Measurements from ENCODE around the gene HCN2.

Gene HCN2

GRCh38 chr19:589693-590395, at the start of gene HCN2:
Gene HCN2 (plus strand): TSS chr19:589881. CDS start chr19:589946, 65 bp downstream.
- DNase-seq = no peak

DNA sequence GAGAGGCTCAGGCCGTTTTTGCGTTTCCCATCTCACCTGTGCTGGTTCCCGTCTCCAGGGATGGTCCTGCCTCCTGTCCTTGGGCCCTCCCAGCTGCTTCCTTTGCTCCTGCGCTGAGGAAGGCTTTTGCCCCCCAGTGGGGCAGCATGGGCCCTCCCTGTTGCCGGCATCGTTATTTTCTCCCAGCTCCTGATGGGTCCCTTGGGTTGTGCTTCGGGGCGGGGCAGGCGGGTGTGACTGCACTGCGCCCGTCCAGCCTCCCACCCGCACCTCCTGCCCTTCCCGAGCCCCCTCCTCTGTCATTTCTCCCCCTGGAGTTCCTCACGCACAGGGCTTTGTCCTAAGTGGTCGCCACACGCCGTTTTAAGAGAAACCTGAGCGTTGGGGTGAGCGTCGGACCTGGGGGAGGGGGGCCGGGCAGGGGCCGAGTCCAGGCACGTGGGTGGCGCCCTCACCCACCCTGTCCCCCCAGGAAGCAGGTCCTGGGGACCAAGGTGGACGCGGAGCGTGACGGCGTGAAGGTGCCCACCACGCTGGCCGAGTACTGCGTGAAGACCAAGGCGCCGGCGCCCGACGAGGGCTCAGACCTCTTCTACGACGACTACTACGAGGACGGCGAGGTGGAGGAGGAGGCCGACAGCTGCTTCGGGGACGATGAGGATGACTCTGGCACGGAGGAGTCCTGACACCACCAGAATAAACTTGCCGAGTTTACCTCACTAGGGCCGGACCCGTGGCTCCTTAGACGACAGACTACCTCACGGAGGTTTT, 48.6 kb upstream of the HCN2 start:
- DNase-seq = no peak

GRCh38 chr19:541699-542098, 48.0 kb upstream of the HCN2 start:
- no peak for DNase-seq

DNA sequence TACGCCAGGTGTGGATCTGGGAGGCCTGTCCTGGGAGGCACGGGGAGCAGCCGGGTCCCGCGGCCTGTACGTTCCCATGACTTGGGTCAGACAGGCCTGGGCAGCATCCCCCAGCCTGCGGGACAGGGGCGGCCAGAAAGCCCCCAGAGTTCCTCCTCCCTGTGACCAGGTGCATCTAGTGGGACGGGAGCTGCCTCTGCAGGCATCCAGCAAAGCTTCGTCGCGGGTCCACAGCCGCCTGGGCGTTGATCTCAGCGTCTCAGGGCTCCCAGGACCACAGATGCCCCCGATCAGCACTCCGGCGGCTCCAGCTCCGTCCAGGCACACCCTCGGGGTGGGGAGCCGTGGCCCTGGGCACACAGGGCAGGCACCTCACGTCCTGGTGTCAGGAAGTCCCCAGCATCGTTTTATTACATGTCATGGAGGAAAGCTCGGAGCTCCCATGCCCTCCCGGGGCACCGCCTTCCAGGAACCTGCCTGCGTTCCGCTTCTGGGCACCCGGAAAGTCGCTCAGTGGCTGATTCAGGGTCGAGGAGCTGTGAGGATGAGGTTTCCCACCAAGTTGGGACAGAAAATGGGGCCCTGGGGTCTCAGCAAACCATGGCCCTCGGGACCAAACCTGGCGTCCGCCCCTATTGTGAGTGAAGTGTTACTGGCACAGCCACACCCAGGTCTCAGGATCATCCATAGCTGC, 47.4 kb upstream of the HCN2 start:
- DNase-seq = no peak

DNA sequence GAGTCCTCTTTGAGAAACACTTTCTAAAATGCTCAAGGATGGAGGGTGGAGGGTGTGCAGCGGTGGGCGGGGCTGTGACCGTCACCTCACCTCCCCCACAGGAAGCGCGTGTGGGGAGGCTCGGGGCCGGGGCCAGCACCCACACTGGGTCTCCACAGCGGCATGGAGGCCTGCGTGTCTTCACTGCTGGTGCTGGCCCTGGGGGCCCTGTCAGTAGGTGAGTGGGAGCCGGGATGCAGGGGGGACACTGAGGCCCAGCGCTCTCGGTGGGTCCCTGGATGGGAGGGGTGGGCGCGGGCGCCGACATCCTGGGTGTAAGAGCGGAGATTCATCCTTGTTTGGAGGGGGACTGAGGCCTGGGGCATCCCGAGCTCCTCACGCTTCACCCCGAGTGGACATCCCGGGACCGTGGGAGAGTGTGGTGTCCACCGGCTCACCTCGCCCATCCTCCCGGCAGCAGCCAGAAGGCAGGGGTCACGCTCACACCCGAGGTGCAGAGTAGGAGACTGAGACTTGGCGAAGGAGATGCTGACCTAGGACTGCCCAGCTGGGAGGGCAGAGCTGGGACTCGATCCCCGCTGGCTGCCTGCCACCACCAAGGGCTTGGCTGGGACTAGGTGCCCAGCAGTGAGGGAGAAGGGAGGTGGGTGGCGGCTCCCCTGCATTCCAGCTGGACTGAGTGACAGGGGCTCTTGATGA, 45.6 kb upstream of the HCN2 start, which contains the start of gene GZMM:
Gene GZMM (plus strand): TSS at position 144 of the 699 bp plus-strand sequence. CDS start 19 bp downstream, at position 163.
- no peak for DNase-seq

- no peak for DNase-seq
Observed at GRCh38 chr19:547117-547516, 42.6 kb upstream of the HCN2 start.

DNA sequence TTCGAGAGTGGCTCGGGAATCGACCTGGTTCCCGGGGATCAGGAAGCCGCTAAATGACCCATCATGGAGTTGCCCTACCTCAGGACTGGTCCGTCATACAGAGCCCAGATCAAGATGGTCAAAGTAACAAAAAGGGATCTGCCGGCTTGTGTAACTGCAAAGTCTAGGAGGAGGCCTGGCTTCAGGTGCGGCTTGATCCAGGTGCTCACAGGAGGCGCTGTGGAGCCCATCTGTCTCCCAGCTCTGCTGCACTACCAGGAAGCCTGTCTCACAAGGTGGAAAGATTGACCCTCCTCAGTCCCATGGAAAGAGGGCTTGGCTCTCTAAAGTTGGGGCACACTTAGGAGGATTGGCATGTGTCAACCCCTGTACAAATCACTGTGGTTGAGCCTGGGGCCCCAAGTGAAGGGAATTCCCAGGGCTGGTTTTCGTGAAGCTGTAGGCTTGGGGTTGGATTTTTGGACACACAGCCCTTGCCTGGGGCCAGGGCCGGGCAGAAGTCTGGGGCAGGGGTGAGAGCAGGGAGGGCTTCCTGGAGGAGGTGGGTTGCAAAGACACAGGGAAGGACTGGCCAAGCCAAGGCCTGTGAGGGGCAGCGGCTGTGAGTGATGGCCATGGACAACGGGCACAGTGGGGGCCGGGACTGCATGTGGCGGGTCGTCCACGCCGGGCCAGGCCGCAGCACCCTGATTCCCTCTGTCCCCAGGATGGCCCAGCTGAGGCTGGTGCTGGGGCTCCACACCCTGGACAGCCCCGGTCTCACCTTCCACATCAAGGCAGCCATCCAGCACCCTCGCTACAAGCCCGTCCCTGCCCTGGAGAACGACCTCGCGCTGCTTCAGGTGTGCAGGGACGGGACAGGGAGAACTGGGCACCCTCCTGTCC, 41.6 kb upstream of the HCN2 start:
- DNase-seq = no peak

GRCh38 chr19:548886-549830, 40.5 kb upstream of the HCN2 start:
- no peak for DNase-seq

DNA sequence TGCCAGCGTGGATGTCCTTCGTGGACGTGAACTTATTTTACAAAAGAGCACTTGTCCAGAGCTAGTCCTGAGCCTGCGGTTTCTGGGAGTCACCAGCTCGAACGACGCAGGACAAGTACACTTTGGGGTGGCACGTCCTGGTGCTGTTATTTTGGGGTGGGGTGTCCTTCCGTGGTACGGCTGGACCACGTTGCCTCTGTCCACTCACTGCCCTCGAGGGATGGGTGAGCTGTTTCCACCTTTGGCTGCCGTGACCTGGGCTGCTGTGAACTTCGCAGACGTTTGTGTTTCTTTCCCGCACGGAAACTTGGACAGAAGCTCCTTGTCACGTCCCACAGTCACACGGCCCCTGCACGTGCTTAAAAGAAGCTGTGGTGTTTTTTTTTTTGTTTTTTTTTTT, 34.9 kb upstream of the HCN2 start:
- DNase-seq = no peak

DNA sequence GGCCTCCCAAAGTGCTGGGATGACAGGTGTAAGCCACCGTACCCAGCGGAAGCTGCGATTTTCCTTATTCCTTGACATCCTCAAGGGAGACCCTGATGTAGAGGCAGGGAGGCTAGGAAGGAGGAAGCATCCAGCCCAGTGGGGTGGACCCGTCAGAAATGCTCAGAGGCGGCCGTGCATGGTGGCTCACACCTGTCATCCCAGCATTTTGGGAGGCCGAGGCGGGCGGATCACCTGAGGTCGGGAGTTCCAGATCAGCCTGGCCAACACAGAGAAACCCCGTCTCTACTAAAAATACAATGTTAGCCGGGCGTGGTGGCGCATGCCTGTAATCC, 34.2 kb upstream of the HCN2 start:
- no peak for DNase-seq

DNA sequence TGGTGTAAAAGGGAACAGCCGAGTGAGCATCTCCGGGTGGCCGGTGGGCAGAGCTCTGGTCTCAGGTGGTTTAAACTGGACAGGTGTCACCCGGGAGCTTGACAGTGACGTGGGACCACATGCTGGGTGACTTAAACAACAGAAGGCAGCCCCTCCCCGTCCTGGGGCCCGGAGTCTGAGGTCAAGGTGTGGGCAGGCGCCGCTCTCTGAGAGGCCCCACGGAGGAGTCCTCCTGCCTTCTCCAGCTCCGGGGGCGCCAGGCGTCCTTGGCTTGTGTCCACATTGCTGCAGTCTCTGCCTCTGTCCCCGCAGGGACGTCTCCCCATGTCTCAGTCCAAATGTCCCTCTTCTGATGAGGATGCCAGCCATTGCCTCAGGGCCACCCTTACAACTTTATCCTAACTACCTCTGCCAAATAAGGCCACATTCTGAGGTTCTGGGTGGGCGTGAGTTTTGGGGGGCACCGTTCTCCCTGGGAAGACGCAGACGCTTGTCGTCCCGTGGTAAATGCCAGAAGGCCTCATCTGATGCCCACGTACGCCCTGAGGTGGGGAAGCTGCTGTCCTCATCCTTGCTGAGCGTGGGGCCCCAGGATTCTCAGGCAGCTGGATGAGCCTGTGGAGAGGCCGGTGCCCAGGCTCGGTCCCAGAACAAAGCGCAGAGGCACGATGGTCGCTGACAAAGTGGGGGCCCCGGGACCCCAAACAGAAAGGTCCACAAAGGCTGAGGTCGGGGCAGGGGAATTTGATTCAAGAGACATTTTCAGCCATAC, 32.9 kb upstream of the HCN2 start:
- no peak for DNase-seq

DNA sequence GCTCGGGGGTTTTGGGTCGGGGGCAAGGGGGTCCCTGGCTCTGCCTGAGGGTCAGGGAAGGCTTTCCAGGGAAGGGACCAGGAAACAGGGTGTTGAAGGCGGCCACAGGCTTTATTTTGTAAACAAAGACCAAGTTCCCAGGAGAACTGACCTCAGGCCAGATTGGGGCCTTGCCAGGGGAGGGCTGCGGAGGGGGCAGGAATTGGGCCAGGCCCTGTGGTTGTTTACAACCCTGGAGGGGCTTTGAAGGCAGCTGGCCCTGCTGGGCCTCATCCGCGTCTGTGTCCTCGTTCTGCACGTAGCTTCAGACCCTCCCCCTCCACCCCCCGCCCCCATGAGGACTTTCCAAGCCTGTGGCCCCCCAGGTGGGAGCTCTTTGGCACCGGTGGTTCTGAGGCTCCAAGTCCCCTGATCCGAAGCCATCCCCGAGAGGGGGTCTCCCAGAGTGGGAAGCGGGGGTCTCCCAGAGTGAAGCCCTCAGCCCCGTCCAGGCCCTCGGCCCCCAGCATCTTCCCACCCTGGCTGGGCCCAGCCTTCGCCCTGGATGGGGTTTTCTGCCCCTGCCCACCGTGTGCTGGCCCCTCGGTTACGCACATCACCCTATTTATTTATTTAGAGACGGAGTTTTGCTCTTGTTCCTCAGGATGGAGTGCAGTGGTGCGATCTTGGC, 30.8 kb upstream of the HCN2 start:
- no peak for DNase-seq

DNA sequence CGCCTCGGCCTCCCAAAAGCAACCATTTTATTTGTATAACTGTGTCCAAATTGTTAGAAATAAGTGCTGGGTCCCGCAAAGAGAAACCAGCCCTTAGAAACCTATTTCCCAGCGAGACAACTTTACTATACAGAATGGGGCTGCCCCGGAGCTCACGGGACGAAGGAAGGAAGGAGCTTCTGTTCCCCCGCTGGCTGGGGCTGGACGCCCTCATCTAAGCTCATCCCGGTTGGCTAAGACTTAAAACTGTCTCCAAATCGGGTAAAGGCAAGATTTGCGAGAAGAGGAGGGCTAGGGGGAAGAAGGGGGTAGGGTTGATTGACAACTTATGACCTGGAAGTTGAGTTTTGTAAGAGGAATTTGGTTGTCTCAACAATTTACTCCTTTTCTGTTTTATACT, 29.6 kb upstream of the HCN2 start:
- no peak for DNase-seq

GRCh38 chr19:566403-566802, 23.3 kb upstream of the HCN2 start:
- DNase-seq = no peak

GRCh38 chr19:566844-567243, 22.8 kb upstream of the HCN2 start:
- no peak for DNase-seq

GRCh38 chr19:567296-567900, 22.3 kb upstream of the HCN2 start:
- DNase-seq = no peak

GRCh38 chr19:570251-570686, 19.4 kb upstream of the HCN2 start:
- no peak for DNase-seq

GRCh38 chr19:570937-571565, 18.6 kb upstream of the HCN2 start:
- DNase-seq = no peak

GRCh38 chr19:571566-571974, 18.1 kb upstream of the HCN2 start:
- DNase-seq = no peak

All from NCI-H1694 (cell line).